Parathyroid adenoma (tissue), 2 donors: ENCODE results near the gene PRKCA.

Experiments
- H2AFZ ChIP-seq: fragments of 300-600 bp; sonication (generic); one replicate; pipeline ENCODE4 v1.7.0; 2017; ENCODE audit warnings: antibody characterized with exemption, mild to moderate bottlenecking
- H3K27ac ChIP-seq: fragments of 300-600 bp; sonication (generic); one replicate; pipeline ENCODE4 v1.7.0; 2017
- H3K27me3 ChIP-seq: fragments of 300-600 bp; sonication (generic); one replicate; pipeline ENCODE4 v1.7.0; 2017; ENCODE audit warnings: low read length; ENCODE audit not compliant: control insufficient read depth, insufficient read depth
- H3K36me3 ChIP-seq: fragments of 300-600 bp; sonication (generic); one replicate; pipeline ENCODE4 v1.7.0; 2017; ENCODE audit warnings: low read length; ENCODE audit not compliant: control insufficient read depth, insufficient read depth
- H3K4me1 ChIP-seq: fragments of 300-600 bp; sonication (generic); one replicate; pipeline ENCODE4 v1.7.0; 2017; ENCODE audit warnings: control low read depth
- H3K4me2 ChIP-seq: fragments of 300-600 bp; sonication (generic); one replicate; pipeline ENCODE4 v1.7.0; 2017; ENCODE audit warnings: low read length
- H3K4me3 ChIP-seq: fragments of 300-600 bp; sonication (generic); one replicate; pipeline ENCODE4 v1.7.0; 2017; ENCODE audit warnings: low read depth, low read length
- H3K79me2 ChIP-seq: fragments of 300-600 bp; sonication (generic); one replicate; pipeline ENCODE4 v1.7.0; 2017; ENCODE audit warnings: control low read depth
- H3K9ac ChIP-seq: fragments of 300-600 bp; sonication (generic); one replicate; pipeline ENCODE4 v1.7.0; 2017; ENCODE audit warnings: mild to moderate bottlenecking
- H3K9me3 ChIP-seq: fragments of 300-600 bp; sonication (generic); one replicate; pipeline ENCODE4 v1.7.0; 2017; ENCODE audit warnings: low read length; ENCODE audit not compliant: control insufficient read depth
- TF ChIP-seq, protein P1 (sequence below): fragments of 300-600 bp; sonication (generic); IDR thresholded peaks from one replicate; pipeline ENCODE4 v1.7.0; 2017; ENCODE audit warnings: antibody characterized with exemption, mild to moderate bottlenecking
- donor health status: primary hyperparathyroidism.

The PRKCA gene

DNA sequence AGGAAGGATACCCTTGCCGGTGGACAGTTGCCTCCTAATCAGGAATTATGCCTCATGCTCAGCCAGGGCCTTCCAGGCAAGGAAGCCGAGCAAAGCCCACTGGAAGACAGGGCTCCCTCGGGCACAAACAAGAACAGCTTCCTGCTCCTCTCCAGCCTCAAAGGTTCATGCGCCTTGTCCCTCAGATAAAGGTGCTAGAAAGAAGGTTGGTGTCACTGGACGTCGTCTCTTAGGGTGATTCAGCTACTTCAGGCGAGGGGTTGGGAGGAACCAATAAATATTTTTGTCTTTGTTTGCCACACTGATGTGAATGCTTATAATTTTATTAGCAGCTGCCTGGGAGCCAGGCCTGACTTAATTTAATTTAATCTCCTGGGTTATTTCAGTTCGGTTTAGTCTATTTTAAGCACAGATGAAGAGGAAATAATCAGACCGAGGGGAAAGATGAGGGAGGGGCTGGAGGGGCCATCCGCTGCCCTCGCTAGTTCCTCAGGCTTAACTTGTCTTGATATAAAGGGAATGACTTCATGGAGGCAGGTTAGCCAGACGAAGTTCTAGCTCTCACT lies 360.7 kb downstream of the PRKCA start:
- no peaks in the 10 kb centered on the region for H3K36me3 ChIP-seq
- no peaks in the 10 kb centered on the region for H3K27me3 ChIP-seq
- no peak overlapping the region for H3K4me3 ChIP-seq
- H3K9ac ChIP-seq, result no peak overlapping the region
- peaks cover 3% of the 10 kb centered on the region for H3K4me1 ChIP-seq
- H3K4me2 ChIP-seq, result no peak overlapping the region
- H3K9me3 ChIP-seq, result no peaks in the 10 kb centered on the region
- no peak overlapping the region for H2AFZ ChIP-seq
- no peak overlapping the region for H3K27ac ChIP-seq
- TF ChIP-seq, protein P1, sequence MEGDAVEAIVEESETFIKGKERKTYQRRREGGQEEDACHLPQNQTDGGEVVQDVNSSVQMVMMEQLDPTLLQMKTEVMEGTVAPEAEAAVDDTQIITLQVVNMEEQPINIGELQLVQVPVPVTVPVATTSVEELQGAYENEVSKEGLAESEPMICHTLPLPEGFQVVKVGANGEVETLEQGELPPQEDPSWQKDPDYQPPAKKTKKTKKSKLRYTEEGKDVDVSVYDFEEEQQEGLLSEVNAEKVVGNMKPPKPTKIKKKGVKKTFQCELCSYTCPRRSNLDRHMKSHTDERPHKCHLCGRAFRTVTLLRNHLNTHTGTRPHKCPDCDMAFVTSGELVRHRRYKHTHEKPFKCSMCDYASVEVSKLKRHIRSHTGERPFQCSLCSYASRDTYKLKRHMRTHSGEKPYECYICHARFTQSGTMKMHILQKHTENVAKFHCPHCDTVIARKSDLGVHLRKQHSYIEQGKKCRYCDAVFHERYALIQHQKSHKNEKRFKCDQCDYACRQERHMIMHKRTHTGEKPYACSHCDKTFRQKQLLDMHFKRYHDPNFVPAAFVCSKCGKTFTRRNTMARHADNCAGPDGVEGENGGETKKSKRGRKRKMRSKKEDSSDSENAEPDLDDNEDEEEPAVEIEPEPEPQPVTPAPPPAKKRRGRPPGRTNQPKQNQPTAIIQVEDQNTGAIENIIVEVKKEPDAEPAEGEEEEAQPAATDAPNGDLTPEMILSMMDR, result no peak
- H3K79me2 ChIP-seq, result no peaks in the 10 kb centered on the region

DNA sequence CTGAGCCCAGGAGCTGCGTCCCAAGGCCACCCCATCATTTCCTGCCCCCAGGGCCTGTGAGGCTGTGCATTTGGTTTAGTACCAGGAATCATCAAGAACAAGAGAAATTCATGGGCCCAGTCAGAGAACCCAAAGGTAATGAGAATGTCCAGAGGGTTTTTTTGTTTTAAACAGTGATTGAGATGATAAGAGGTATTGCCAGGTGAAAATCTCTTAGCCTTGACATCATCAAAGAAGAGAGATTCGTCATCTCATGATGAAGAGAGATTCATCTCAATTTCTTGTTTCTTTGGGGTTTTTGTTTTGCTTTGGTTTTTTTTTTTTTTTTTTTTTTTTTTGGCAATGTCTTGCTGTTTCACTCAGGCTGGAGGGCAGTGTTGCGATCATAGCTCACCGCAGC lies 361.9 kb downstream of the PRKCA start:
- Histone ChIP-seq H3K4me3 (no peak overlapping the region), H3K27me3 (no peaks in the 10 kb centered on the region), H3K79me2 (no peaks in the 10 kb centered on the region), H3K4me2 (no peak overlapping the region), H3K4me1 (peaks cover 3% of the 10 kb centered on the region), H3K36me3 (no peaks in the 10 kb centered on the region), H3K27ac (no peak overlapping the region), H3K9me3 (no peaks in the 10 kb centered on the region), H3K9ac (no peak overlapping the region), H2AFZ (no peak overlapping the region)
- TF ChIP-seq, protein P1, result no peak

DNA sequence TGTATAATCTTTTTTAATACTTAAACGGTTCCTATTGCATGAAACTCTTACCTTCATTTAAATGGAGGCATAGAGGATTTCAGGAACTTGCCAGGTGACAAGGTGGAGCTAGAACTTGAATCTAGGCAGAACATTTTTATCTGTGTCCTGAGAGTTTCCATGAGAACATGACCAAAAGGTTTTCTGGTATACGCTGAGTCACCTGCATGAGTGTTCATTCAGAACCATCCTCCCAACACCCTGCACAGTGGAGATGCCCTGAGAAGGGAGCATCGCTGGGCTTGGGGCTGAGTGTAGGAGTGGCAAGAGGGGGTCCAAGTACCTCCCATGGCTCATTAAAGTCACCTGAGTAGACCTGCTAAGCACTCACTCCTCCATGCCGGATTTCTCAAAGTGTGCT lies 362.8 kb downstream of the PRKCA start:
- no peak overlapping the region for H3K4me2 ChIP-seq
- no peaks in the 10 kb centered on the region for H3K9me3 ChIP-seq
- no peaks in the 10 kb centered on the region for H3K36me3 ChIP-seq
- no peaks in the 10 kb centered on the region for H3K79me2 ChIP-seq
- H3K4me3 ChIP-seq, result no peak overlapping the region
- TF ChIP-seq, protein P1, result no peak
- H3K27me3 ChIP-seq, result no peaks in the 10 kb centered on the region
- H3K4me1 ChIP-seq, result peaks cover 3% of the 10 kb centered on the region
- H2AFZ ChIP-seq, result no peak overlapping the region
- no peak overlapping the region for H3K27ac ChIP-seq
- H3K9ac ChIP-seq, result no peak overlapping the region

DNA sequence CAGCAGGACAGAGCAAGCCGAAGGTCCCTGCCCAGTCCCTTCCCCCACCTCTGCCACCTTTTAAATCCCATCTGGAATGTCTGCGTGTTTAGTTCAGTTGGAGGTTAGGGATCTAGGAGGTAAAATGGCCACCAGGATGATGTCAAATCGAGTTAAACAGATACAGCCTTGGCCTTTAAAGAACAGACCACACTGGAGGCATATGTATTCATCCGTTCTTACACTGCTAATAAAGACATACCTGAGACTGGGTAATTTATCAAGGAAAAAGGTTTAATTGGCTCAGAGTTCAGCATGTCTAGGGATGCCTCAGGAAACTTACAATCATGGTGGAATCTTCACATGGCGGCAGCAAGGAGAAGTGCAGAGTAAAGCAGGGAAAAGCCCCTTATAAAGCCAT lies 364.7 kb downstream of the PRKCA start:
- Histone ChIP-seq H3K27me3 (no peaks in the 10 kb centered on the region), H3K9ac (no peak overlapping the region), H3K4me2 (no peak overlapping the region), H3K4me1 (peaks cover under 1% of the 10 kb centered on the region), H3K27ac (no peak overlapping the region), H3K36me3 (no peaks in the 10 kb centered on the region), H3K4me3 (no peak overlapping the region), H3K79me2 (no peaks in the 10 kb centered on the region), H3K9me3 (no peaks in the 10 kb centered on the region), H2AFZ (no peak overlapping the region)
- TF ChIP-seq, protein P1, result no peak

DNA sequence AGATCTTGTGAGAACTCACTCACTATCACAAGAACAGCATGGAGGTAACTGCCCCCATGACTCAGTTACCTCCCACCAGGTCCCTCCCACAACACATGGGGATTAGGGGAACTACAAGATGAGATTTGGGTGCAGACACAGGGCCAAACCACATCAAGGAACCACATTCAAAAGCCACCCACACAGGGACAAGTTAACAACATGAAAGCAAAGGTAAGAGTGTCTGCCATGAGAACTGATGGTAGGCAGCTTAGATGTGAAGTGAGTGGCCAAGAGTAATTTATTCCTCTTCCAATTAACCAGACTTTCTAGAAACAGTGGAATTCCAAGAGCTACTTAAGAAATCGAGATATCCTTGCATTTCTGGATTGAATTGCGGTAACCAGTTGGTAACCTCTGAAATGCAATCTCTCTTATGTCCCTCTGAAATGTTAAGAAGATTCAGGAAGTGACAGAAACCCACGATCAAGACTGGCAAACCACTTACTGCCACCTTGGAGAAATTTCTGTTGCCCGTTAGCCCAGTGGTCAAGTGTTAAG lies 365.1 kb downstream of the PRKCA start:
- TF ChIP-seq, protein P1, result no peak
- no peaks in the 10 kb centered on the region for H3K79me2 ChIP-seq
- H3K27me3 ChIP-seq, result no peaks in the 10 kb centered on the region
- H3K9me3 ChIP-seq, result no peaks in the 10 kb centered on the region
- no peaks in the 10 kb centered on the region for H3K36me3 ChIP-seq
- H3K9ac ChIP-seq, result no peak overlapping the region
- no peak overlapping the region for H3K4me3 ChIP-seq
- H3K4me1 ChIP-seq, result no peaks in the 10 kb centered on the region
- H3K4me2 ChIP-seq, result no peak overlapping the region
- H2AFZ ChIP-seq, result no peak overlapping the region
- no peak overlapping the region for H3K27ac ChIP-seq
